ENCODE measurements around the gene DYRK1A. TPM values are rescaled to one million over a fixed set of nuclear protein-coding genes. Genes with fewer than 3 reads are reported as not detected.

Gene DYRK1A
- total RNA-seq, 4 donors from 2014 or later = 42.0 to 137 (median 119) TPM

- Histone ChIP-seq H3K4me3 (no peak overlapping the region), H3K36me3 (no peaks in the 10 kb centered on the region), H3K9me3 (no peaks in the 10 kb centered on the region), H3K27ac (no peak overlapping the region), H3K27me3 (no peaks in the 10 kb centered on the region), H3K4me1 (peaks cover 0 to 3% of the 10 kb centered on the region in 2 donors)
- DNase-seq = no peak
- intact Hi-C loops (cut with DNase I; ENCODE audit: low total_unique reads) = no loop called here
- TF ChIP-seq POLR2A (IDR thresholded peaks at IDR 0.05) = no peak
- no peak for TF ChIP-seq CTCF (IDR thresholded peaks at IDR 0.05)
Observed at GRCh38 chr21:37384416-37384815, 17.8 kb downstream of the DYRK1A start.

GRCh38 chr21:37385179-37385765 lies 18.7 kb downstream of the DYRK1A start:
- peaks cover 0 to 3% of the 10 kb centered on the region in 2 donors for H3K4me1 ChIP-seq

DNA sequence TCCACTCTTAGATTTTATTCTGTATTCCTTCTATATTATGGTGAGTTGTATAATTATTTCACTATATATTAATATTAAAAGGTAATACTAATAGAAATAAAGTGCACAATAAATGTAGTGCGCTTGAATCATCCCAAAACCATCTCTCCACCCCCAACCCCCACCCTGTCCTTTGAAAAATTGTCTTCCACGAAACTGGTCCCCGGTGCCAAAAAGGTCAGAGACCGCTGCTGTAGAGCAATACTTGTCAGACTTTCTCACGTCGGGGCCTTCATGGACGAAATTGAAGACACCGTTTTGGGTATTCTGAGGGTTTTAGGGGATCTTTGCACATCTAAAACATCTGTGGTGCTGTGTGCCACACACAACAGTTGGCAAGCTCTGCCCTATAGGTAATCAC lies 19.6 kb downstream of the DYRK1A start:
- H3K4me3 ChIP-seq = no peak overlapping the region
- no peaks in the 10 kb centered on the region for H3K9me3 ChIP-seq
- peaks cover 0 to 3% of the 10 kb centered on the region in 2 donors for H3K4me1 ChIP-seq
- DNase-seq = no peak
- no peak overlapping the region for H3K27ac ChIP-seq
- intact Hi-C loops (cut with DNase I; ENCODE audit: low total_unique reads) = no loop called here
- no peaks in the 10 kb centered on the region for H3K36me3 ChIP-seq
- no peaks in the 10 kb centered on the region for H3K27me3 ChIP-seq
- TF ChIP-seq CTCF (IDR thresholded peaks at IDR 0.05) (no peak), POLR2A (IDR thresholded peaks at IDR 0.05) (no peak)

More at GRCh38 chr21:37385179-37385765, 18.7 kb downstream of the DYRK1A start:
- intact Hi-C loops (cut with DNase I; ENCODE audit: low total_unique reads) = no loop called here
- Histone ChIP-seq H3K36me3 (no peaks in the 10 kb centered on the region), H3K27ac (no peak overlapping the region), H3K9me3 (no peaks in the 10 kb centered on the region), H3K27me3 (no peaks in the 10 kb centered on the region), H3K4me3 (no peak overlapping the region)
- TF ChIP-seq CTCF (IDR thresholded peaks at IDR 0.05) (no peak), POLR2A (IDR thresholded peaks at IDR 0.05) (no peak)
- DNase-seq = no peak

DNA sequence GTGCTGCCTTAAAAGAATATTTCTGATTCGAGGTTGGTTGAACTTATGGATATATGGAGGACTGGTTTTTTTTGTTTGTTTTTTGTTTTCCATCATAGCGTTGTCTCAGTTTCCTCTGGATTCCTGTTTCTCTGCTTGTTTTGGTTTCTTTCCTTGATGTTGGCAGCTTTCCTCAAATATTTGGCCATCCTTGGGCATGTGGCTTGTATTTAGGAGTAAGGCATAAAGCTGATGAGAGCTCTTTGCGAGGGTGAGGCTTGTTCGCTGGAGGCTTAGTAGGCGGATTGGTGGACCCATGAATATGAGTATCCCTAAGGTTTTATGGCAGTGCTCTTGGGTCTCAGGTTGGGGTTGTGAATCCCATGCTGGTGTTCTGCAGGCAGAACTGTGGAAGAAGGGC lies 22.9 kb downstream of the DYRK1A start:
- intact Hi-C loops (cut with DNase I; ENCODE audit: low total_unique reads) = no loop called here
- H3K4me1 ChIP-seq = peaks cover 0 to 6% of the 10 kb centered on the region in 2 donors

More for the DNA sequence above, 22.9 kb downstream of the DYRK1A start:
- Histone ChIP-seq H3K27me3 (no peaks in the 10 kb centered on the region), H3K4me3 (no peak overlapping the region), H3K27ac (no peak overlapping the region), H3K9me3 (no peaks in the 10 kb centered on the region), H3K36me3 (no peaks in the 10 kb centered on the region)
- no peak for TF ChIP-seq POLR2A (IDR thresholded peaks at IDR 0.05)
- no peak for TF ChIP-seq CTCF (IDR thresholded peaks at IDR 0.05)
- DNase-seq = no peak

Measured in uterus (tissue), 4 donors.